GM13977 (cell line): ENCODE data around the gene SPOCD1.

ENCODE experiments used
- DNase-seq: peaks from one replicate; pipeline ENCODE4 v3.0.0; 2012; ENCODE audit warnings: low spot score
- CTCF ChIP-seq: IDR thresholded peaks from 2 replicates; pipeline ENCODE4 v1.5.1; 2012; ENCODE audit warnings: mild to moderate bottlenecking, control low read depth; ENCODE audit not compliant: insufficient read depth; ENCODE audit errors: extremely low read depth, missing control alignments
- in situ Hi-C: fragments of 300-500 bp; cut with MboI; formaldehyde crosslinking; loops from one replicate; pipeline ENCODE4 v1.12.0; 2022; ENCODE audit warnings: low sequenced_read_pairs, low pct_unique_long_range_greater_than_20kb, mixed read lengths, inconsistent platforms; ENCODE audit not compliant: unreplicated experiment

SPOCD1 gene

GRCh38 chr1:31815752-31816500 lies at the start of gene SPOCD1:
Gene SPOCD1, minus strand, starts transcription at chr1:31816022. Its CDS starts 689 bp downstream, at chr1:31815333.
- TF ChIP-seq CTCF = peak; percentile 89
- in situ Hi-C loops = no loop called here
- DNase-seq = peak; percentile 79

GRCh38 chr1:31862071-31862470 lies 46.2 kb upstream of the SPOCD1 start:
- TF ChIP-seq CTCF = no peak
- in situ Hi-C loops = no loop called here
- DNase-seq = no peak

- no peak for DNase-seq
Measured at GRCh38 chr1:31861346-31861745, 45.5 kb upstream of the SPOCD1 start.

GRCh38 chr1:31860581-31860980 lies 44.8 kb upstream of the SPOCD1 start:
- in situ Hi-C loops = no loop called here
- DNase-seq = no peak
- no peak for TF ChIP-seq CTCF

More at GRCh38 chr1:31861346-31861745, 45.5 kb upstream of the SPOCD1 start:
- peak; percentile 58 for TF ChIP-seq CTCF
- in situ Hi-C loops = no loop called here

GRCh38 chr1:31859719-31860118 lies 43.9 kb upstream of the SPOCD1 start:
- TF ChIP-seq CTCF = no peak
- no peak for DNase-seq
- in situ Hi-C loops = no loop called here

- in situ Hi-C loops = no loop called here
- TF ChIP-seq CTCF = no peak
- no peak for DNase-seq
Measured at GRCh38 chr1:31859044-31859443, 43.2 kb upstream of the SPOCD1 start.
